GM12873 (cell line): ENCODE measurements around the gene TAS2R40.

ENCODE experiments used
- TF ChIP-seq, protein P1 (sequence below): IDR thresholded peaks from 2 replicates; pipeline ENCODE4 v1.5.1; 2012; ENCODE audit warnings: low read depth, mild to moderate bottlenecking, moderate library complexity, low read length, control low read depth; ENCODE audit not compliant: insufficient read depth; ENCODE audit errors: missing control alignments

Gene TAS2R40

DNA sequence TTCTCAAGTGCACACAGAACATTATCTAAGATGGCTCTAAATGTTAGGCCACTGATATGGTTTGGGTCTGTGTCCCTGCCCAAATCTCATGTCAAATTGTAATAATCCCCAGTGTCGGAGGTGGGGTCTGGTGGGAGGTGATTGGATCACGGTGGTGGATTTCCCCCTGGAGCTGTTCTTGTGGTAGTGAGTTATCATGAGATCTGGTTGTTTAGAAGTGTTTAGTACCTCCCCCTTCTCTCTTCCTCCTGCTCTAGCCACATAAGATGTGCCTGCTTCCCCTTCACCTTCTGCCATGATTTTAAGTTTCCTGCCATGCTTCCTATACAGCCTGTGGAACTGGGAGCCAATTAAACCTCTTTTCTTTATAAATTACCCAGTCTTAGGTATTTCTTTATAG is 30.2 kb downstream of the TAS2R40 start:
- TF ChIP-seq, protein P1, sequence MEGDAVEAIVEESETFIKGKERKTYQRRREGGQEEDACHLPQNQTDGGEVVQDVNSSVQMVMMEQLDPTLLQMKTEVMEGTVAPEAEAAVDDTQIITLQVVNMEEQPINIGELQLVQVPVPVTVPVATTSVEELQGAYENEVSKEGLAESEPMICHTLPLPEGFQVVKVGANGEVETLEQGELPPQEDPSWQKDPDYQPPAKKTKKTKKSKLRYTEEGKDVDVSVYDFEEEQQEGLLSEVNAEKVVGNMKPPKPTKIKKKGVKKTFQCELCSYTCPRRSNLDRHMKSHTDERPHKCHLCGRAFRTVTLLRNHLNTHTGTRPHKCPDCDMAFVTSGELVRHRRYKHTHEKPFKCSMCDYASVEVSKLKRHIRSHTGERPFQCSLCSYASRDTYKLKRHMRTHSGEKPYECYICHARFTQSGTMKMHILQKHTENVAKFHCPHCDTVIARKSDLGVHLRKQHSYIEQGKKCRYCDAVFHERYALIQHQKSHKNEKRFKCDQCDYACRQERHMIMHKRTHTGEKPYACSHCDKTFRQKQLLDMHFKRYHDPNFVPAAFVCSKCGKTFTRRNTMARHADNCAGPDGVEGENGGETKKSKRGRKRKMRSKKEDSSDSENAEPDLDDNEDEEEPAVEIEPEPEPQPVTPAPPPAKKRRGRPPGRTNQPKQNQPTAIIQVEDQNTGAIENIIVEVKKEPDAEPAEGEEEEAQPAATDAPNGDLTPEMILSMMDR, result no peak

DNA sequence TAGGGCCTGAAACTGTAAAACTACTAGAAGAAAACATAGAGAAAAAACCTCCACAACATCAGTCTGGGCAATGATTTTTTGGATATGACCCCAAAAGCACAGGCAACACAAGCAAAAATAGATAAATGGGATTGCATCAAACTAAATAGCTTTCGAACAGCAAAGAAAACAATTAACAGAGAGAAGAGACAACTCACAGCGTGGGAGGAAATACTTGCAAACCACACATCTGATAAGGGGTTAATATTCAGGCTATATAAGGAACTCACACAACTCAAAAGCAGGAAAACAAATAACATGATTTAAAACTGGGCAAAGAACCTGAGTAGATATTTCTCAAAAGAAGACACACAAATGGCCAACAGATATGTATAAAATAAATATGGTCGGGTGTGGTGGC is 33.7 kb downstream of the TAS2R40 start:
- TF ChIP-seq, protein P1, result no peak

DNA sequence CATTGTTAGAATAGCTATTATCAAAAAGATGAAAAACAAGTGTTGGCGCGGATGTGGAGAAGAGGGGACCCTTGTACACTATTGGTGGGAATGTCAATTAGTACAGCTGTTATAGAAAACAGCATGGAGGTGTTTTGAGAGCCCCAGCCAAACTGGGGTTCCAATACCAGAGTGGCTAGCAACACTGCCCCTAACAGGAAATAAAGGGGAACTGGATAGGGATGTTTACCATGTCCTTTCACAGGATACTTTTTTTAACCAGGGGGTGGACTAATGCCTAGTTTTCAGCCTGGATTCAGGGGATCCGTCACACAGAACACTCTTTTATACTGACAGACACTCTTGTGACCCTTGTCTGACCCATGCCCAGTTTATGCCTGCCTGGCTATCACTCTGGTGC is 34.5 kb downstream of the TAS2R40 start:
- TF ChIP-seq, protein P1, result peak; percentile 28

DNA sequence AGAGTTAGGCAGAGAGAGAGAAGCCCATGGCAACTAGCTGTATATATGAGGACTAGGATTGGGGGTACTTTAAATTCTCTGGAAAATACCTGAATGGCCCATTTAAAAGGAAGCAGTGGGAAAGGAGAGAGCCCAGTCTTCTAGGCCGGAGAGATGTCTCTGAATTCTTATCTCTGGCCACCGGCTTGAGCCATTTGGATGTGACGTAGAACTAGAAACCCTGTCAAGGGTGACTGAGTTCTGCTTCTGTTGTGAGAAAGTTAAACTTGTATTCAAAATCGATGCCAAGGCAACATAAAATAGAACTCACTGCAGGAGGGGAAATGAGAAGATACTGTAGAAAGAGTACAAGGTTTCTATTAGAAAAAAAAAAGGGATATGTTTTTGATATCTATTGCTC is 35.1 kb downstream of the TAS2R40 start:
- TF ChIP-seq, protein P1, result no peak

DNA sequence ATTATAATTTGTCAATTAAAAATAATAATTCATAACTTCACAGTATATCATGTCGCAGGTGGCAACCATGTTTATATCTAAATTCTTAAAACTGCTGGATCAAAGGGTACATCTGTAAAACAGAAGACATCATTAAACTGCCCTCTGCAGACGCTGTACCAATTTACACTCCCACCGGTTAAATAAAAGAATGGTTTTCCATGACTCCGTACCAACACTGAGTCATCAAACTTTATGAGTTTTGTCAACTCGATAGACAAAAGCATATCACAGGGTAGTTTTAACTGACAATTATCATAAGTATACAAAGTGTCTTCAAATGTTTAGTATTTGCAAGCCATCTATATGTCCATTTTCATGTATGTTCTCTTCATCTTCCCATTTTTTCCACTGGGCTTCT is 35.7 kb downstream of the TAS2R40 start:
- TF ChIP-seq, protein P1, result no peak

DNA sequence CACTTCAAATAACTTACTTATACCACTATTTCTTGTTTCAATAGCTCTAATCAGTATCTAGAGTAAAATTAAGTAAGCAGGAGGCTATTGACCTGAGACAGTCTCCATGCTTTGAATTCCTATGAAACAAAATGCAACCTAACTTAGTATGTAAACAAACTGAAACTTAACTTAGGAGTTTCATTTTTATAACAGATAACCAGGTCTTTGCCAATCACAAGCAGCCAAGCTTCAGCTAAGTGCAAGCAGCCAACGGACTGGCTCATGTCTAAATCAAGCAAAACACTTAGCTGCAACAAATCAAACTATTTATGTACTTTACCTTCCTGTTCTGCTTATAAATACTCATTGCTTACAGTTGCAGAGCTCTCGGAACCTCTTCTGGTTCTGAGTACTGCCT is 37.0 kb downstream of the TAS2R40 start:
- TF ChIP-seq, protein P1, result no peak

DNA sequence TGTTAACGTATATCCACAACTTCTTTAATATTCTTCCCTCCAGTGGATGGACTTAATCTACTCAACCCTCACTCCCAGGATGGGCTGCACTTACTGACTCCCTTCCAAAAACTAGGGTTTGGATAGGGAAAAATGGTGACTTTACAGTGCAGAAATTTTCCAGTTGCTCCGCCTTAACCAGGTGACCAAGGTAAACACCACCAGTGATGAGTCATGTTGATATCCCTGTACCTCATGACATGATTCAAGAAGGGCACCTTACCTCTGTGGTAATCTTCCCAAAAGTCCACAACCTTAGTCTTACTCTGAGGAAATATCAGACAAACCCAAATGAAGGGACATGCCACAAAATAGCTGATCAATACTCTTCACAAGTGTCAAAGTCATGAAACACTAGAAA is 37.9 kb downstream of the TAS2R40 start:
- TF ChIP-seq, protein P1, result no peak
